Activated CD8-positive, alpha-beta memory T cell treated with anti-CD3 and anti-CD28 coated beads, Interleukin-2, amount 50 U/mL, for 1 hour (primary cell): ENCODE data around the gene CDK5RAP2.

Experiments
- DNase-seq: peaks from one replicate; pipeline ENCODE4 v3.0.0-alpha.2; 2020; ENCODE audit errors: extremely low read depth

CDK5RAP2 gene

GRCh38 chr9:120353506-120353905 lies 226.5 kb downstream of the CDK5RAP2 start:
- no peak for DNase-seq

GRCh38 chr9:120351106-120351505 lies 228.9 kb downstream of the CDK5RAP2 start:
- no peak for DNase-seq

- DNase-seq, result no peak
Measured at GRCh38 chr9:120350596-120350995, 229.4 kb downstream of the CDK5RAP2 start.

- no peak for DNase-seq
Measured at GRCh38 chr9:120348951-120349429, 231.0 kb downstream of the CDK5RAP2 start.

GRCh38 chr9:120345379-120345778 lies 234.6 kb downstream of the CDK5RAP2 start:
- DNase-seq, result no peak

- DNase-seq, result no peak
Measured at GRCh38 chr9:120344230-120344629, 235.7 kb downstream of the CDK5RAP2 start.

- no peak for DNase-seq
Measured at GRCh38 chr9:120343416-120343815, 236.6 kb downstream of the CDK5RAP2 start.
